ENCODE measurements around the gene GXYLT2. TPM values are rescaled to one million over a fixed set of nuclear protein-coding genes. Genes with fewer than 3 reads are reported as not detected.

Gene GXYLT2
- polyA plus RNA-seq, 3 donors = 0.04 TPM; not detected in 2

DNA sequence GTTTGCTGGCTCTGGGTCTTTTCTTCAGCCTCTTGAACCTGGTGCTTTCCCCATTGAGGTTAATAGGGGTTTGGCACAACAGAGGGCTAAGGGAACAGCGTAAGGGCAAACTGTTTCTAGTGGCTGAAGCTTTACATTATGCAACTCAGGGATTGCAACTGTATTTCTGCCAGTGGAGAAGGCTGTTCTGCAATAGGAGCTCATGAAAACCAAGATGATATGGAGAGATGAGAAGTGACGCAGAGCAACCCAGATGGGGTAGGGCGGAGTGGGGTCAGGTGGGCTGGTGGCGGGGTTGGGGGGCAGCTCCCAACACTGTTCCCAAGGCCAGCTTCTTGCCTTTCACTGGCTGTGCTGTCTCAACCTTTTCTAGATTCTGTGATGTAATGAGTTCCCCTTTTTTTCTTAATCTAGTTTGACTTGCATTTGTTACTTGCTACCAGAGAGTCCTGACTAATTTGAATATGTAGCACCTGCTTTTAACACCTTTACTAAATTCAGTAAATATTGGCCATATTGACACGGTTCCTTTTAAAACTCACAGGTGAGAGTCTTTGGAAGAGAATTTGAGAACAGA, 7.2 kb downstream of the GXYLT2 start:
- Mint-ChIP-seq H3K27ac (peak overlapping the region in 4 of 7 donors; percentile 20 to 52 (median 34)), H3K36me3 (no peaks in the 10 kb centered on the region), H3K4me3 (peak overlapping the region; percentile 38 to 68), H3K4me1 (peaks cover 28% of the 10 kb centered on the region), H3K9me3 (no peaks in the 10 kb centered on the region), H3K27me3 (ENCODE audit: low read depth in 3 of 3) (peaks cover 0 to 13% (median 6%) of the 10 kb centered on the region in 3 donors)
- 18% methylated on average over 3 of the region's 5 CpGs for WGBS (ENCODE audit: insufficient coverage)
- Histone ChIP-seq H4K20me1 (ENCODE audit: insufficient read depth, low read length) (no peaks in the 10 kb centered on the region), H3K4me2 (replicated peaks; ENCODE audit: extremely low read depth, low read length, poor library complexity, severe bottlenecking) (peak overlapping the region; percentile 38), H3K9ac (ENCODE audit: insufficient read depth, low read length, poor library complexity, severe bottlenecking) (no peak overlapping the region), H3K79me2 (ENCODE audit: insufficient read depth, low read length) (no peaks in the 10 kb centered on the region), H3K27me3 (ENCODE audit: control insufficient read depth in 2 of 2, insufficient read depth in 2 of 2, low read length in 2 of 2) (peaks cover 0 to 9% of the 10 kb centered on the region in 2 donors), H2AFZ (ENCODE audit: insufficient read depth, low read depth, low read length, poor library complexity, severe bottlenecking) (peak overlapping the region; percentile 72), H3K4me1 (ENCODE audit: control insufficient read depth in 1 of 2, insufficient read depth in 2 of 2, low read length in 2 of 2) (peaks cover 14 to 24% of the 10 kb centered on the region in 2 donors), H3K9me3 (replicated peaks in 1 of 2; ENCODE audit: control insufficient read depth in 1 of 2, insufficient read depth in 1 of 2, low read length in 2 of 2) (no peaks in the 10 kb centered on the region), H3K4me3 (replicated peaks in 1 of 3; ENCODE audit: low read depth in 2 of 3, low read length in 3 of 3) (peak overlapping the region in 1 of 3 experiments; percentile 27), H3K36me3 (replicated peaks in 1 of 2; ENCODE audit: control insufficient read depth in 1 of 2, insufficient read depth in 2 of 2, low read length in 2 of 2) (no peaks in the 10 kb centered on the region), H3K27ac (ENCODE audit: low read depth in 1 of 2, low read length in 2 of 2) (no peak overlapping the region)
- DNase-seq = peak; percentile 29 to 47 (median 38)
- TF ChIP-seq, protein P1, sequence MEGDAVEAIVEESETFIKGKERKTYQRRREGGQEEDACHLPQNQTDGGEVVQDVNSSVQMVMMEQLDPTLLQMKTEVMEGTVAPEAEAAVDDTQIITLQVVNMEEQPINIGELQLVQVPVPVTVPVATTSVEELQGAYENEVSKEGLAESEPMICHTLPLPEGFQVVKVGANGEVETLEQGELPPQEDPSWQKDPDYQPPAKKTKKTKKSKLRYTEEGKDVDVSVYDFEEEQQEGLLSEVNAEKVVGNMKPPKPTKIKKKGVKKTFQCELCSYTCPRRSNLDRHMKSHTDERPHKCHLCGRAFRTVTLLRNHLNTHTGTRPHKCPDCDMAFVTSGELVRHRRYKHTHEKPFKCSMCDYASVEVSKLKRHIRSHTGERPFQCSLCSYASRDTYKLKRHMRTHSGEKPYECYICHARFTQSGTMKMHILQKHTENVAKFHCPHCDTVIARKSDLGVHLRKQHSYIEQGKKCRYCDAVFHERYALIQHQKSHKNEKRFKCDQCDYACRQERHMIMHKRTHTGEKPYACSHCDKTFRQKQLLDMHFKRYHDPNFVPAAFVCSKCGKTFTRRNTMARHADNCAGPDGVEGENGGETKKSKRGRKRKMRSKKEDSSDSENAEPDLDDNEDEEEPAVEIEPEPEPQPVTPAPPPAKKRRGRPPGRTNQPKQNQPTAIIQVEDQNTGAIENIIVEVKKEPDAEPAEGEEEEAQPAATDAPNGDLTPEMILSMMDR (IDR thresholded peaks at IDR 0.05) = no peak
- intact Hi-C loops (cut with micrococcal nuclease) = no loop called here

DNA sequence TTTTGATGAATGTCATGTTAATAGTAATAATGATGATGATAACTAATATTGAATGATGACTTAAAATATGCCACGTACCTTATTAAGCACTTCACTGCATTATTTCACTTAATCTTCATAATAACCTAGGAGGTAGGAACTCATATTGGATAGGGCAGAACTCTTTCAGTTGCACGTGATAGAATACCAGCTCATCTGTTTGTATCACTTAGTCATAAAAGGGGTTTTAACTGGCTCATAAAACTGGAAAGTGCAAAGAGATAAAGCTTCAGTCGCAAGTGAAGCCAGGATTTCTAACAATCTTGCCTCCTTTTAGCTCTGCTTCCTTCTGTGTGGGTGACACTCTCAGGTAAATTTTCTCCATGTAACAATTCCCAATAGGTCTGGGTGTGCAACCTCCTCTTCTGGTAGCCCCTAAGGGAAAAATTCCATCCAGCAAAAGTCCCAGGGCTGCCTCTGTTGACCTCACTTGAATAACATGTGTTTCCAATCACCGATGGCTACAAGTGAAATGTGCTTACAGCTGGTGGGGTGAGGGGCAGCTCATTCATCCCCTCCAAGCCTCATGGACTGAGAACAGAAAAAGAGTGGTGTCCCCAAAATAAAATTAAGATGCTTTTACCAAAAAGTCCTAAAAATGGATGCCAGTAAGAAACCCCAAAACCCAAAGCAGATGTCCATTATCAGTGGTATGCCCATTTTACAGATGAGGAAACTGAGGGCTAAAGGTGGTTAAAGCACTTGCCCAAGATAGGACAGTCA, 9.3 kb downstream of the GXYLT2 start:
- no peaks in the 10 kb centered on the region for H3K9me3 Mint-ChIP-seq
- intact Hi-C loops (cut with micrococcal nuclease) = no loop called here

More for the DNA sequence above, 9.3 kb downstream of the GXYLT2 start:
- no peak overlapping the region for H3K4me3 Mint-ChIP-seq
- Histone ChIP-seq H2AFZ (ENCODE audit: insufficient read depth, low read depth, low read length, poor library complexity, severe bottlenecking) (no peak overlapping the region), H3K36me3 (replicated peaks in 1 of 2; ENCODE audit: control insufficient read depth in 1 of 2, insufficient read depth in 2 of 2, low read length in 2 of 2) (no peaks in the 10 kb centered on the region), H3K9me3 (replicated peaks in 1 of 2; ENCODE audit: control insufficient read depth in 1 of 2, insufficient read depth in 1 of 2, low read length in 2 of 2) (no peaks in the 10 kb centered on the region), H3K27me3 (ENCODE audit: control insufficient read depth in 2 of 2, insufficient read depth in 2 of 2, low read length in 2 of 2) (no peaks in the 10 kb centered on the region), H3K4me3 (replicated peaks in 1 of 3; ENCODE audit: low read depth in 2 of 3, low read length in 3 of 3) (no peak overlapping the region), H3K4me1 (ENCODE audit: control insufficient read depth in 1 of 2, insufficient read depth in 2 of 2, low read length in 2 of 2) (peaks cover 11 to 17% of the 10 kb centered on the region in 2 donors), H3K79me2 (ENCODE audit: insufficient read depth, low read length) (no peaks in the 10 kb centered on the region), H4K20me1 (ENCODE audit: insufficient read depth, low read length) (no peaks in the 10 kb centered on the region), H3K9ac (ENCODE audit: insufficient read depth, low read length, poor library complexity, severe bottlenecking) (no peak overlapping the region), H3K4me2 (replicated peaks; ENCODE audit: extremely low read depth, low read length, poor library complexity, severe bottlenecking) (no peak overlapping the region), H3K27ac (ENCODE audit: low read depth in 1 of 2, low read length in 2 of 2) (no peak overlapping the region)
- no peak overlapping the region for H3K27ac Mint-ChIP-seq
- peaks cover 0 to 6% (median 1%) of the 10 kb centered on the region in 3 donors for H3K27me3 Mint-ChIP-seq (ENCODE audit: low read depth in 3 of 3)
- H3K4me1 Mint-ChIP-seq = peaks cover 23% of the 10 kb centered on the region
- DNase-seq = no peak
- TF ChIP-seq, protein P1 (IDR thresholded peaks at IDR 0.05) = no peak
- H3K36me3 Mint-ChIP-seq = no peaks in the 10 kb centered on the region
- no CpG with 5 or more reads among the region's 4 CpGs for WGBS (ENCODE audit: insufficient coverage)

All from CD14-positive monocyte (primary cell).